ENCODE measurements around the gene BTAF1.
"Not testable (repeated sequence)": the region's sequence is repeated elsewhere in the genome, so short reads cannot be mapped to it uniquely, and the experiment has no call there.

The BTAF1 gene

DNA sequence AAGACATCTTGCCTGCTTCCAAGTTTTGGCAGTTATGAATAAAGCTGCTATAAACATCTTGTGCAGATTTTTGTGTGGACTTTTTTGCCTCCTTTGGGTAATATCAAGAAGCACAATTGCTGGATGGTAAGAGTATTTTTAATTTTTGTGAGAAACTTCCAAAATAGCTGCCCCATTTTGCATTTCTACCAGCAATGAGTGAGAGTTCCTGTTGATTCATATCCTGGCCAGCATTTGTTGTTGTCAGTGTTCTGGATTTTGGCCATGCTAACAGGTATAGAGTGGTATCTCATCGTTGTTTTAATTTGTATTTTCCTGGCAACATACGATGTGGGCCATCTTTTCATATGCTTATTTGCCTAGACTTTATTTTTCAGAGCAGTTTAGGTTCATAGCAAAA is 53.9 kb downstream of the BTAF1 start:
- DNase-seq (ENCODE audit: low read depth in 2 of 2, low spot score in 1 of 2) = no peak

- DNase-seq (ENCODE audit: low read depth in 2 of 2, low spot score in 1 of 2) = no peak
These were observed 55.0 kb downstream of the BTAF1 start for GRCh38 chr10:91978585-91978984.

- DNase-seq (ENCODE audit: low read depth in 2 of 2, low spot score in 1 of 2) = no peak
These were observed 56.7 kb downstream of the BTAF1 start for GRCh38 chr10:91980319-91980718.

DNA sequence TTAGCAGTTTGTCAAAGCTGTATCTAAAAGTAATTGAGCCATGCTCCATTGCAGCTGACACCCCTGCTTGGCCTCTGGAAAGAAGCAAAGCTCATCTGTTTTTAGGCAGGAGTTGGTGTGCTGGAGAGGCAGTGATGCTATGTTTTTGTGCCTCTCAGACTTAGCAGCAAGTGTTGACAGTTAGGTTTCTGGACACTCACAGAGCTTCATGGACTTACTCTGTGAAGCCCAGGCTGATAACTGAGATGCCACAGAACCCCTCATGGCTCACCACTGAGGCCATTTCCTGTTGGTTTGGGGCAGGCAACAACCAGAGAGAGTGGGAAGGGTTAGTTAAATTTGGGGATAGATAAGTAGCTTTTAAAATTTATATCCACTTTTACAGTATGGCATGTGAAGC is 59.8 kb downstream of the BTAF1 start:
- no peak for DNase-seq (ENCODE audit: low read depth in 2 of 2, low spot score in 1 of 2)

- DNase-seq (ENCODE audit: low read depth in 2 of 2, low spot score in 1 of 2) = no peak
These were observed 63.9 kb downstream of the BTAF1 start for GRCh38 chr10:91987397-91988037.

- no peak for DNase-seq (ENCODE audit: low read depth in 2 of 2, low spot score in 1 of 2)
These were observed 68.5 kb downstream of the BTAF1 start for GRCh38 chr10:91992031-91992430.

DNA sequence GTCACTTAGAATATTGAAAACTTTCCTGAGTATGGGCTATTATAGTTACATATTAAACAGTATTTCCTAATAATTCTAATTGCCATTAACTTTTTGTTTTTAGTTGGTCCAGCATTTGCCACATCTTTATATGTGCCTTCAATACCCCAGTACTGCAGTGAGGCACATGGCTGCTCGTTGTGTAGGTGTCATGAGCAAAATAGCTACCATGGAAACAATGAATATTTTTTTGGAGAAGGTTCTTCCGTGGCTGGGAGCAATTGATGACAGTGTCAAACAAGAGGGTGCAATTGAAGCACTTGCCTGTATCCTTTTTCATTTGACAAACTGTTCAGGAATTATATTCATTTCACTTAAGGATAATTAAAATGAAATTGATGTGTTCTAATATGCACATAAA is 72.7 kb downstream of the BTAF1 start:
- DNase-seq (ENCODE audit: low read depth in 2 of 2, low spot score in 1 of 2) = no peak

DNA sequence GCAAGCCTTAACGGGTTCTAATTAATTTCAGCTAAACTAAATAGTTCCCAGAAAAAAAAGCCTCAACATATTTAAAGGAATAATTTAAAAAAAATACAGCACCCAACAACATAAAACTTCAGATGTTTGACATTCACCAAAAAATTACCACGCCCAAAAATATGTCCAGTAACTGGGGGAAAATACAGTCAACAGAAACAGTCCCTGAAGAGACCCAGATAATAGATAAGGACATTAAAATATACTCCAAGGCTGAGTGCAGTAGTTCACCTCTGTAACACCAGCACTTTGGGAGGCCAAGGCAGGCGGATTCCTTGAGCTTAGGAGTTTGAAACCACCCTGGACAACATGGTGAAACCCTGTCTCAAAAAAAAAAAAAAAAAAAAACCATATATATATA is 78.0 kb downstream of the BTAF1 start:
- DNase-seq (ENCODE audit: low read depth in 2 of 2, low spot score in 1 of 2) = no peak

DNA sequence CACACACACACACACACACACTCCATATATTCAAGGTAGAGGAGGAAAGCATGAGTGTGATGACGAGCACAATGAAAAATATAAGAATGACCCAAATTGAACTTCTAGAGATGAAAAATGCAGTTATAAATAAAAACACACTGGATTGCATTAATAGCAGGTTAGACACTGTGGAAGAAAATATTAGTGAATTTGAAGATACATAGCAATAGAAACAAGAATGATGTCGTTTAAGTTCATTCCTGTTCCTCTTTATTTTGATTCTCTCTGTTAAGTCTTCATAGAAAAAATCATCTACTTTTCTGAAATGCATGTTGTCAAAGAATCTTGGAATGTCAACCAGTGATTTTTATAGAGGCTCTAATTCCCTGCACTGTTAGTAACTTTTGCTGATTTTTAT is 78.4 kb downstream of the BTAF1 start:
- DNase-seq (ENCODE audit: low read depth in 2 of 2, low spot score in 1 of 2) = no peak

DNA sequence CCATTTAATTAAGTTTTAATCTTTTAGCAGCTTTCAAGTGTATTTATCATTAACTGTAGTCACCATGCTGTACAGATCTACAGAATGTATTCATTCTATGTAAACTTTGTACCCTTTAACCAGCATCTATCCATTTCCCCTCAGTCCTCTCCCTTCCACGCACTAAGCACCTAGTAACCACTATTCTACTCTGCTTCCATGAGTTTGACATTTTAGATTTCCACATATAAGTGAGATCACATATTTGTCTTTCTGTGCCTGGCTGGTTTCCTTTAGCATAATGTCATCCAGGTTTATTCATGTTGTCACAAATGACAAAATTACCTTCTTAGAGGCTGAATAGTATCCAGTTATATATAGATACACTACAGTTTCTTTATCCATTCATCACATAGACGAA is 79.7 kb downstream of the BTAF1 start:
- DNase-seq (ENCODE audit: low read depth in 2 of 2, low spot score in 1 of 2) = no peak

DNA sequence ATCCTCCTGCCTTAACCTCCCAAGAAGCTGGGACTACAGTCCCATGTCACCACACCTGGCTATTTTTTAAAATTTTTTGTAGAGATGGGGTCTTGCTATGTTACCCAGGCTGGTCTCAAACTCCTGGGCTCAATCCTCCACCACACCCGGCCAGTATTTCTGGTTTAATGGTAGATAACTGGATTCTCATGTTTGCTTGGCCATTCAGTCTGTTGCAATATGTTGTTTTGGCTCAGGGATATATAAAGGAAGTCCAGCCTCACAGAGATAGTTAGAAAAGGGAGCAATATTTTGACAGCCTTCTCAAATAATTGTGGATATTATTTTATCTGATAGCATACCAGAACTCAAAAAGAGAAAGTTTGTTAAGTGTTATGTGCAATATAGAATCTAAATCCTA is 82.4 kb downstream of the BTAF1 start:
- DNase-seq (ENCODE audit: low read depth in 2 of 2, low spot score in 1 of 2) = no peak

- no peak for DNase-seq (ENCODE audit: low read depth in 2 of 2, low spot score in 1 of 2)
These were observed 85.9 kb downstream of the BTAF1 start for GRCh38 chr10:92009445-92009844.

GRCh38 chr10:92010047-92010735 is 86.6 kb downstream of the BTAF1 start:
- DNase-seq (ENCODE audit: low read depth in 2 of 2, low spot score in 1 of 2) = no peak

GRCh38 chr10:92011560-92012214 is 88.1 kb downstream of the BTAF1 start:
- DNase-seq (ENCODE audit: low read depth in 2 of 2, low spot score in 1 of 2) = no peak

- DNase-seq (ENCODE audit: low read depth in 2 of 2, low spot score in 1 of 2) = no peak
These were observed 91.0 kb downstream of the BTAF1 start for GRCh38 chr10:92014620-92015019.

GRCh38 chr10:92024700-92025099 is 101.1 kb downstream of the BTAF1 start:
- DNase-seq (ENCODE audit: low read depth in 2 of 2, low spot score in 1 of 2) = no peak

GRCh38 chr10:92025340-92025739 is 101.8 kb downstream of the BTAF1 start:
- not testable (repeated sequence) for DNase-seq (ENCODE audit: low read depth in 2 of 2, low spot score in 1 of 2)

DNA sequence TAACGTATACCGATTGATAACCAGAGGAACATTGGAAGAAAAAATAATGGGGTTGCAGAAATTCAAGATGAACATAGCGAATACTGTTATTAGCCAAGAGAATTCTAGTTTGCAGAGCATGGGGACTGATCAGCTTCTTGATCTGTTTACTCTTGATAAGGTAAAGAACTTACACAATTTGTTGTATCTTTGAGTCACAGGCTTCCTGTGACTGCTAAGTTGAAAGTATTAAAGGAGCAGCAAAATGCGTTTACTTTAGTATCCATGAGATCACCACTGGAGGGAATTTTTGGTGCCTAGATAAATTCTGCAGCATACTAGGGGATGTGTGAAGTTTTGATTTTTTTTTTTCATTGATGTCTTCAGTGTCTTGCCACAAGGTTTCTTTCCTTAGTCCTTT is 103.6 kb downstream of the BTAF1 start:
- no peak for DNase-seq (ENCODE audit: low read depth in 2 of 2, low spot score in 1 of 2)

GRCh38 chr10:92031580-92031979 is 108.0 kb downstream of the BTAF1 start:
- no peak for DNase-seq (ENCODE audit: low read depth in 2 of 2, low spot score in 1 of 2)

- not testable (repeated sequence) for DNase-seq (ENCODE audit: low read depth in 2 of 2, low spot score in 1 of 2)
These were observed 109.5 kb downstream of the BTAF1 start for GRCh38 chr10:92033070-92033469.

DNA sequence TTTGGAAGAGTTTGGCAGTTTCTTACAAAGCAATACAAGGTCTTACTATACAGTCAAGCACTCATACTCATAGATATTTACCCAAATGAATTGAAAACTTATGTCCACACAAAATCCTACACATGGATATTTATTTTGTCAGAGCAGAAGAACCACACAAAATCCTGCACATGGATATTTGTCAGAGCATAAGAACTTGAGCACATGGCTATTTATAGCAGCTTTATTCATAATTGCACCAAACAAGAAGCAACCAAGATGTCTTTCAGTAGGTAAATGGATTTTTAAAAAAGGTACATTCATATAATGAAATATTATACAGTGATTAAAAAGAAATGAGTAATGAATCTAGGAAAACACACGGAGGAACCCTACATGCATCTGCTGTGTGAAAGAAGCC is 115.4 kb downstream of the BTAF1 start:
- no peak for DNase-seq (ENCODE audit: low read depth in 2 of 2, low spot score in 1 of 2)

DNA sequence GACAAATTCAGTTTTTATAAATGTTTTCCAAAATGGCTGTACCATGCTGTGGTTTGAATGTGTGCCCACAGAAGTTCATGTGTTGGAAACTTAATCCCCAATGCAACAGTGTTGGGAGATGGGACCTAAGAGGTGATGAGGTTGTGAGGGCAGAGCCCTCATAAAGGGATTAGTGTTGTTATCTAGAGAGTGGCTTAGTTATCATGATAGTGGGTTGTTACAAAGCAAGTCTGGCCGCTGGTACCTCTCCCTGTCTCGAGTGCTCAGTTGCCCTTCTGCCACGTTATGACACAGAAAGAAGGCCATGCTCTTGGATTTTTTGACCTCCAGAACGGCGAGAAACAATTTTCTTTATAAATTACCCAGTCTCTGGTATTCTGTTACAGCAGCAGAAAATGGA is 119.0 kb downstream of the BTAF1 start:
- DNase-seq (ENCODE audit: low read depth in 2 of 2, low spot score in 1 of 2) = no peak
